Testis (tissue), 3 donors: ENCODE measurements around the gene ZNF146. TPM values are rescaled to one million over a fixed set of nuclear protein-coding genes. Genes with fewer than 3 reads are reported as not detected.
"Not testable (repeated sequence)": the region's sequence is repeated elsewhere in the genome, so short reads cannot be mapped to it uniquely, and the experiment has no call there.

Source experiments
- DNase-seq: peaks from one replicate; pipeline ENCODE4 v3.0.0-alpha.2; 2019
- H3K27ac ChIP-seq, 2 donors: fragments of 200-600 bp; sonication (generic); one replicate each; pipeline ENCODE4 v1.5.1; 2019
- H3K27me3 ChIP-seq: fragments of 200-600 bp; sonication (generic); one replicate; pipeline ENCODE4 v1.5.1; 2019
- H3K36me3 ChIP-seq: fragments of 200-600 bp; sonication (generic); one replicate; pipeline ENCODE4 v1.5.1; 2017; ENCODE audit warnings: low read depth; ENCODE audit errors: missing control alignments
- H3K4me1 ChIP-seq: fragments of 200-600 bp; sonication (generic); one replicate; pipeline ENCODE4 v1.5.1; 2019
- H3K4me3 ChIP-seq, 2 donors: fragments of 200-600 bp; sonication (generic); one replicate each; pipeline ENCODE4 v1.5.1; 2017 to 2019
- H3K9me3 ChIP-seq: fragments of 200-600 bp; sonication (generic); one replicate; pipeline ENCODE4 v1.5.1; 2017
- CTCF ChIP-seq, 3 experiments: fragments of 450-650 bp in 2 of 3; fragments of 200-600 bp in 1 of 3; sonication (generic) in 1 of 3; IDR thresholded peaks; one replicate each; pipeline ENCODE4 v1.5.1; 2016 to 2019; ENCODE audit warnings: antibody characterized with exemption in 3 of 3, mild to moderate bottlenecking in 2 of 3, moderate library complexity in 1 of 3
- POLR2A ChIP-seq: fragments of 450-650 bp; IDR thresholded peaks from one replicate; pipeline ENCODE4 v1.6.1; 2017; ENCODE audit warnings: antibody characterized with exemption, mild to moderate bottlenecking, moderate library complexity
- WGBS, 2 donors: methylation state at CpG; one replicate each; pipeline ENCODE4 v1.1.5; 2018; 5-methylcytosine and 5-hydroxymethylcytosine counted together
- intact Hi-C: fragments of 100-400 bp; cut with DNase I; formaldehyde crosslinking; loops from one replicate; pipeline ENCODE4 v1.15.1; 2023; ENCODE audit warnings: low total_unique reads
- polyA plus RNA-seq: library from polyadenylated mRNA; stranded (reverse); fragments of 350-450 nt; fragmentation: Illumina TruSeq; extraction: RNeasy Lipid Tissue Mini Kit (QIAGEN cat#74804); gene quantifications from one replicate; pipeline ENCODE4 v1.2.3, GENCODE V29; 2014; ENCODE audit warnings: low read depth, low replicate concordance; ENCODE audit not compliant: insufficient read depth
- total RNA-seq, 2 donors: library from RNA; depleted of rRNA; stranded (reverse); fragments of >200 nt; gene quantifications; one replicate each; pipeline ENCODE4 v1.2.3, GENCODE V29; 2016

Gene ZNF146
- total and polyA plus RNA-seq, 3 donors from 2014 or later, result 12.9 to 40.4 (median 37.1) TPM

- TF ChIP-seq POLR2A (no peak), CTCF (IDR thresholded peaks at IDR 0.05) (no peak)
- Histone ChIP-seq H3K4me1 (no peaks in the 10 kb centered on the region), H3K4me3 (no peak overlapping the region), H3K27ac (no peak overlapping the region), H3K9me3 (no peaks in the 10 kb centered on the region), H3K27me3 (no peaks in the 10 kb centered on the region), H3K36me3 (peaks cover 3% of the 10 kb centered on the region)
- intact Hi-C loops, result no loop called here
- 53 to 60% methylated on average over 4 to 5 of the region's 5 CpGs for WGBS, 2 donors
- no peak for DNase-seq
Observed at GRCh38 chr19:36225219-36225892, 10.4 kb downstream of the ZNF146 start.

GRCh38 chr19:36233626-36234025, 18.7 kb downstream of the ZNF146 start:
- intact Hi-C loops, result not testable (repeated sequence)

GRCh38 chr19:36236304-36236945, 21.5 kb downstream of the ZNF146 start:
- no peak for DNase-seq
- intact Hi-C loops, result no loop called here

More at GRCh38 chr19:36233626-36234025, 18.7 kb downstream of the ZNF146 start:
- not testable (repeated sequence) for H3K36me3 ChIP-seq, H3K9me3 ChIP-seq, H3K27ac ChIP-seq, H3K4me1 ChIP-seq, H3K27me3 ChIP-seq, H3K4me3 ChIP-seq, DNase-seq
- WGBS, 2 donors, result 80 to 89% methylated on average over 7 of the region's 7 CpGs

GRCh38 chr19:36236946-36237310, 22.0 kb downstream of the ZNF146 start:
- Histone ChIP-seq H3K27me3 (no peaks in the 10 kb centered on the region), H3K27ac (no peak overlapping the region), H3K4me3 (no peak overlapping the region), H3K36me3 (no peaks in the 10 kb centered on the region), H3K9me3 (no peaks in the 10 kb centered on the region), H3K4me1 (no peaks in the 10 kb centered on the region)
- intact Hi-C loops, result no loop called here
- 89 to 92% methylated on average over 3 of the region's 3 CpGs for WGBS, 2 donors
- TF ChIP-seq CTCF (IDR thresholded peaks at IDR 0.05) (no peak), POLR2A (no peak)
- DNase-seq, result no peak

More at GRCh38 chr19:36236304-36236945, 21.5 kb downstream of the ZNF146 start:
- H3K4me3 ChIP-seq, result no peak overlapping the region
- no peaks in the 10 kb centered on the region for H3K4me1 ChIP-seq
- H3K9me3 ChIP-seq, result no peaks in the 10 kb centered on the region
- WGBS, 2 donors, result 91 to 97% methylated on average over 6 of the region's 6 CpGs
- H3K27ac ChIP-seq, result no peak overlapping the region
- H3K27me3 ChIP-seq, result no peaks in the 10 kb centered on the region
- H3K36me3 ChIP-seq, result no peaks in the 10 kb centered on the region
- TF ChIP-seq CTCF (IDR thresholded peaks at IDR 0.05), result no peak
- no peak for TF ChIP-seq POLR2A

GRCh38 chr19:36244066-36244465, 29.2 kb downstream of the ZNF146 start:
- 76 to 77% methylated on average over 11 of the region's 11 CpGs for WGBS, 2 donors

More at GRCh38 chr19:36244066-36244465, 29.2 kb downstream of the ZNF146 start:
- Histone ChIP-seq H3K27me3 (no peaks in the 10 kb centered on the region), H3K36me3 (no peaks in the 10 kb centered on the region), H3K4me1 (peaks cover 3% of the 10 kb centered on the region), H3K27ac (no peak overlapping the region), H3K9me3 (no peaks in the 10 kb centered on the region), H3K4me3 (no peak overlapping the region)
- no peak for TF ChIP-seq POLR2A
- no peak for TF ChIP-seq CTCF (IDR thresholded peaks at IDR 0.05)
- intact Hi-C loops, result no loop called here
- DNase-seq, result no peak
